Mesendoderm (in vitro differentiated cells): ENCODE results near the gene CYP4B1.

Source experiments
- DNase-seq: peaks from one replicate; pipeline ENCODE4 v3.0.0; 2013
- H2AK5ac ChIP-seq: 2 replicates; pipeline ENCODE4 v1.6.1; 2013; ENCODE audit warnings: low read length, inconsistent platforms
- H2BK120ac ChIP-seq: 2 replicates; pipeline ENCODE4 v1.6.1; 2013; ENCODE audit warnings: low read depth, mild to moderate bottlenecking, low read length, moderate library complexity, mixed read lengths
- H2BK15ac ChIP-seq: replicated peaks from 2 replicates; pipeline ENCODE4 v1.6.1; 2013; ENCODE audit warnings: low read depth, mild to moderate bottlenecking, moderate library complexity
- H2BK5ac ChIP-seq: 2 replicates; pipeline ENCODE4 v1.6.1; 2013; ENCODE audit warnings: low read length, inconsistent platforms
- H3K18ac ChIP-seq: 2 replicates; pipeline ENCODE4 v1.6.1; 2013; ENCODE audit warnings: mild to moderate bottlenecking, low read length, mixed read lengths
- H3K23ac ChIP-seq: one replicate; pipeline ENCODE4 v1.6.1; 2013; ENCODE audit warnings: low read length
- H3K27ac ChIP-seq: 2 replicates; pipeline ENCODE4 v1.5.1; 2013; ENCODE audit warnings: low read depth, mild to moderate bottlenecking, inconsistent platforms, low read length, moderate library complexity
- H3K27me3 ChIP-seq: 2 replicates; pipeline ENCODE4 v1.6.1; 2013; ENCODE audit warnings: low read length, control low read depth, mild to moderate bottlenecking, inconsistent platforms; ENCODE audit not compliant: insufficient read depth, poor library complexity
- H3K36me3 ChIP-seq: 2 replicates; pipeline ENCODE4 v1.6.1; 2013; ENCODE audit warnings: low read length, inconsistent platforms; ENCODE audit not compliant: control insufficient read depth, insufficient read depth
- H3K4ac ChIP-seq: one replicate; pipeline ENCODE4 v1.6.1; 2013; ENCODE audit warnings: low read depth, mild to moderate bottlenecking, low read length, moderate library complexity
- H3K4me1 ChIP-seq: 2 replicates; pipeline ENCODE4 v1.6.1; 2013; ENCODE audit warnings: low read depth, low read length, inconsistent platforms; ENCODE audit not compliant: control insufficient read depth
- H3K4me2 ChIP-seq: 2 replicates; pipeline ENCODE4 v1.6.1; 2013; ENCODE audit warnings: low read length
- H3K4me3 ChIP-seq: 2 replicates; pipeline ENCODE4 v1.5.1; 2013; ENCODE audit warnings: mild to moderate bottlenecking, low read length
- H3K56ac ChIP-seq: one replicate; pipeline ENCODE4 v1.6.1; 2013; ENCODE audit warnings: low read length
- H3K79me1 ChIP-seq: 2 replicates; pipeline ENCODE4 v1.6.1; 2013; ENCODE audit warnings: low read length, inconsistent platforms
- H3K79me2 ChIP-seq: 2 replicates; pipeline ENCODE4 v1.6.1; 2013; ENCODE audit warnings: mild to moderate bottlenecking, low read length; ENCODE audit not compliant: control insufficient read depth, insufficient read depth
- H3K9ac ChIP-seq: 2 replicates; pipeline ENCODE4 v1.6.1; 2013; ENCODE audit warnings: low read length, inconsistent platforms
- H4K5ac ChIP-seq: one replicate; pipeline ENCODE4 v1.6.1; 2013; ENCODE audit warnings: low read length
- H4K8ac ChIP-seq: one replicate; pipeline ENCODE4 v1.6.1; 2013; ENCODE audit warnings: low read depth, mild to moderate bottlenecking, control low read depth, low read length, moderate library complexity
- WGBS: extraction: QIAGEN DNeasy Blood & Tissue Kit; methylation state at CpG from one replicate; pipeline ENCODE4 v1.1.7; 2013; ENCODE audit warnings: low lambda C conversion rate, missing lambda C conversion rate; ENCODE audit not compliant: insufficient coverage; ENCODE audit errors: extremely low coverage; 5-methylcytosine and 5-hydroxymethylcytosine counted together

The CYP4B1 gene

DNA sequence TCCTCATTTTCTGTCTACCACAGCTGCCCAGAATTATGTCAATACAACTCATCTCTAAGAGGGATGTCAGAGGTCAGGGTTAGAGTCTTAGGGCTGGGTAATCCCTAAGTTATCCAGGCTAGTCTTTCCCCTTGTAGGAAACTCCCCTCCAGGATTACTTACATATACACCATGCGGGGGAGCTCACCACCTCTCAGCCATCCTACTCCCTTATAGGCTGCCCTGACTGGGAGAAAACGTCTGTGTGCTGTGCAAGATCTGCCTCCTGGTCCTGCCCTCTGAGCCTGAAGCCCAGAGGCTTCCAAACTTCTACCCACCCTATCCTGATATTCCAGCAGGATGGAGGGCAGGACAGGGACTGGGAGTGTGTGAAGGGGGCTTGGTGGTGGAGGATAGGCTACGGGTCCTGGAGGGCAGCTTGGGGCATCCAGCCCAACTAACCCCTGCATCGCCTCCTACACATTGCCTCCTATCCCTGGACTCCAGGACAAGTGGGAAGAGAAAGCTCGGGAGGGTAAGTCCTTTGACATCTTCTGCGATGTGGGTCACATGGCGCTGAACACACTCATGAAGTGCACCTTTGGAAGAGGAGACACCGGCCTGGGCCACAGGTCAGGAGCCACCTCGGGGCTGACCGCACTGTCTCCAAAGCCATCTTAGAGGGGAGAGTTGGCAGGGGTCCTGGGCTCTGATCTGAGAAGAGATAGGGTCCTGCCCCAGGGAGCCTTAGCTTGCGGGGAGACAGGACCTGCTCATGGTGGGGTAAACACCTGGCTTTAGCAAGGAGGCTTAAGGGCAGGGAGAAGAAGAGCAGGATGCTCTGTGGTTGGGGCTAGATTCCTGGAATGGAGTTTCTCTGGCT lies 14.4 kb downstream of the CYP4B1 start:
- no peaks in the 10 kb centered on the region for H3K79me2 ChIP-seq
- no peak overlapping the region for H2BK120ac ChIP-seq
- H3K56ac ChIP-seq = no peak overlapping the region
- no peak overlapping the region for H3K27ac ChIP-seq
- H3K4me2 ChIP-seq = no peak overlapping the region
- H3K4ac ChIP-seq = no peak overlapping the region
- no peak overlapping the region for H3K4me3 ChIP-seq
- no peak overlapping the region for H4K8ac ChIP-seq
- no peaks in the 10 kb centered on the region for H3K4me1 ChIP-seq
- no peak overlapping the region for H4K5ac ChIP-seq
- WGBS = no CpG with 5 or more reads among the region's 11 CpGs
- H2AK5ac ChIP-seq = no peak overlapping the region
- no peak overlapping the region for H3K23ac ChIP-seq
- no peaks in the 10 kb centered on the region for H3K27me3 ChIP-seq
- no peaks in the 10 kb centered on the region for H3K36me3 ChIP-seq
- H2BK5ac ChIP-seq = no peak overlapping the region
- no peak overlapping the region for H3K18ac ChIP-seq
- H3K9ac ChIP-seq = no peak overlapping the region
- DNase-seq = no peak
- no peaks in the 10 kb centered on the region for H3K79me1 ChIP-seq
- no peak overlapping the region for H2BK15ac ChIP-seq

DNA sequence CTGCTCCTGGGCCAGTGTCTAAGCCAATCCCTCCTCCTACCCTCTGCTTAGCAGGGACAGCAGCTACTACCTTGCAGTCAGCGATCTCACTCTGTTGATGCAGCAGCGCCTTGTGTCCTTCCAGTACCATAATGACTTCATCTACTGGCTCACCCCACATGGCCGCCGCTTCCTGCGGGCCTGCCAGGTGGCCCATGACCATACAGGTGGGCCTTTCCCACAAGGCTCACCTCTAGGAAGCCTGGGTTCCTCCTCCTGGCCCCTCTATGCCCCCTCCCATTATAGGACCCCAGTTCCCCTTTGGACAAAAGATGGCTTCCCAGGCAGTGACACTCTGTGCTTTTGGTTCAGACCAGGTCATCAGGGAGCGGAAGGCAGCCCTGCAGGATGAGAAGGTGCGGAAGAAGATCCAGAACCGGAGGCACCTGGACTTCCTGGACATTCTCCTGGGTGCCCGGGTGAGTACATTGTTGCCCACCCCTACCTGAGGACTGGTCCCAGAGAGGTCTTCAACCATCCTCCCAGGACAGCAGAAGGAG lies 15.1 kb downstream of the CYP4B1 start:
- Histone ChIP-seq H3K4me2 (no peak overlapping the region), H2BK5ac (no peak overlapping the region), H4K8ac (no peak overlapping the region), H2BK15ac (no peak overlapping the region), H2BK120ac (no peak overlapping the region), H3K4me1 (no peaks in the 10 kb centered on the region), H2AK5ac (no peak overlapping the region), H3K79me1 (no peaks in the 10 kb centered on the region), H3K56ac (no peak overlapping the region), H3K4ac (no peak overlapping the region), H3K18ac (no peak overlapping the region), H4K5ac (no peak overlapping the region), H3K9ac (no peak overlapping the region), H3K4me3 (no peak overlapping the region), H3K79me2 (no peaks in the 10 kb centered on the region), H3K27me3 (no peaks in the 10 kb centered on the region), H3K23ac (no peak overlapping the region), H3K36me3 (no peaks in the 10 kb centered on the region), H3K27ac (no peak overlapping the region)
- WGBS = no CpG with 5 or more reads among the region's 9 CpGs
- DNase-seq = no peak

DNA sequence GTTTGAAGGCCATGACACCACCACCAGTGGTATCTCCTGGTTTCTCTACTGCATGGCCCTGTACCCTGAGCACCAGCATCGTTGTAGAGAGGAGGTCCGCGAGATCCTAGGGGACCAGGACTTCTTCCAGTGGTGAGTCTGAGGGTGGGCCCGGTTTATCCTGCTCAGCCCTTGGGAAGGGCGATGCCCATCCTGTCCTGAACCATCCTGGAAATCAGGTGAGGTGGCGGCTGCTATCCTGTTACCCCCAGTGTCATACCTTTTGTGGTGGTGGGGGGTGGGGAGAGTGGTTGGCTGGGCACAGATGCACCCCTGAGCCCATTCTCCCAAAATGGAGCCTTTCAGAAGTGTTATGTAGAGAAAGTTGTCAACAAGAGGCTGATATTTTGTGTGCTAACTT lies 16.3 kb downstream of the CYP4B1 start:
- Histone ChIP-seq H3K79me1 (no peaks in the 10 kb centered on the region), H2BK5ac (no peak overlapping the region)

GRCh38 chr1:46816930-46817329 lies 18.1 kb downstream of the CYP4B1 start:
- H3K27me3 ChIP-seq = no peaks in the 10 kb centered on the region
- H3K4ac ChIP-seq = no peak overlapping the region
- H3K56ac ChIP-seq = no peak overlapping the region
- H3K4me1 ChIP-seq = no peaks in the 10 kb centered on the region
- no peak overlapping the region for H4K8ac ChIP-seq
- H3K27ac ChIP-seq = no peak overlapping the region
- no peak overlapping the region for H2BK5ac ChIP-seq
- no peak overlapping the region for H3K4me3 ChIP-seq
- H2BK120ac ChIP-seq = no peak overlapping the region
- H3K36me3 ChIP-seq = no peaks in the 10 kb centered on the region
- H3K23ac ChIP-seq = no peak overlapping the region
- H3K9ac ChIP-seq = no peak overlapping the region
- no peak overlapping the region for H4K5ac ChIP-seq
- WGBS = no CpG with 5 or more reads among the region's 5 CpGs
- H3K18ac ChIP-seq = no peak overlapping the region
- no peaks in the 10 kb centered on the region for H3K79me2 ChIP-seq
- no peak overlapping the region for H2AK5ac ChIP-seq
- no peak overlapping the region for H2BK15ac ChIP-seq
- no peak overlapping the region for H3K4me2 ChIP-seq
- no peak for DNase-seq
- no peaks in the 10 kb centered on the region for H3K79me1 ChIP-seq

More for the DNA sequence above, 16.3 kb downstream of the CYP4B1 start:
- H3K4me1 ChIP-seq = no peaks in the 10 kb centered on the region
- WGBS = no CpG with 5 or more reads among the region's 6 CpGs
- no peak overlapping the region for H3K4ac ChIP-seq
- no peak overlapping the region for H3K23ac ChIP-seq
- H3K18ac ChIP-seq = no peak overlapping the region
- no peak overlapping the region for H3K4me2 ChIP-seq
- H2AK5ac ChIP-seq = no peak overlapping the region
- no peaks in the 10 kb centered on the region for H3K36me3 ChIP-seq
- no peak overlapping the region for H3K9ac ChIP-seq
- no peaks in the 10 kb centered on the region for H3K27me3 ChIP-seq
- H2BK15ac ChIP-seq = no peak overlapping the region
- no peak for DNase-seq
- no peak overlapping the region for H3K4me3 ChIP-seq
- no peaks in the 10 kb centered on the region for H3K79me2 ChIP-seq
- H3K27ac ChIP-seq = no peak overlapping the region
- no peak overlapping the region for H4K5ac ChIP-seq
- H3K56ac ChIP-seq = no peak overlapping the region
- no peak overlapping the region for H4K8ac ChIP-seq
- no peak overlapping the region for H2BK120ac ChIP-seq

DNA sequence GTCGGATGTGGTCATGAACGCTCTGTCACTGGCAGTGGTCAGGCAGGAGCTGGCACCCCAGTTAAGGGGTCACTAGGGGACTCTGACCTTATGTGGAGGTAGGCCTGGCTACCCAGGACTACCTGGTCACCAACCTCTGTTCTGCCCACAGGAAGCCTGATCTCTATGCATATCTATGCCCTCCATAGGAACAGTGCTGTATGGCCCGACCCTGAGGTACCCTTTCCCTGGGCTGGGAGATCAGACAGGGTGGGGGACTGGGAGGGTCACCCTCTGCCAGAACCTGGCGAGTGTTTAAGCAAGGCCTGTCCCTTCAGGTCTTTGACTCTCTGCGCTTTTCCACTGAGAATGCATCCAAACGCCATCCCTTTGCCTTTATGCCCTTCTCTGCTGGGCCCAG lies 19.0 kb downstream of the CYP4B1 start:
- no peaks in the 10 kb centered on the region for H3K36me3 ChIP-seq
- H3K27ac ChIP-seq = no peak overlapping the region
- H3K9ac ChIP-seq = no peak overlapping the region
- H3K79me1 ChIP-seq = no peaks in the 10 kb centered on the region
- no CpG with 5 or more reads among the region's 6 CpGs for WGBS
- no peak overlapping the region for H4K8ac ChIP-seq
- no peak overlapping the region for H2BK5ac ChIP-seq
- DNase-seq = no peak
- no peak overlapping the region for H3K18ac ChIP-seq
- no peak overlapping the region for H3K4ac ChIP-seq
- peaks cover 3% of the 10 kb centered on the region for H3K4me1 ChIP-seq
- H3K4me2 ChIP-seq = no peak overlapping the region
- no peak overlapping the region for H3K56ac ChIP-seq
- H4K5ac ChIP-seq = no peak overlapping the region
- H2BK15ac ChIP-seq = no peak overlapping the region
- no peak overlapping the region for H2BK120ac ChIP-seq
- no peak overlapping the region for H2AK5ac ChIP-seq
- H3K4me3 ChIP-seq = no peak overlapping the region
- H3K23ac ChIP-seq = no peak overlapping the region
- H3K79me2 ChIP-seq = no peaks in the 10 kb centered on the region
- no peaks in the 10 kb centered on the region for H3K27me3 ChIP-seq
